A673 (cell line): ENCODE results near the gene NDOR1. TPM values are rescaled to one million over a fixed set of nuclear protein-coding genes. Genes with fewer than 3 reads are reported as not detected.

ENCODE experiments used
- BruUV-seq: library from RNA; stranded (reverse); fragments of 400-500 nt; replicated peaks from 2 replicates; lab custom pipeline; 2021; lab: Mats Ljungman, UMichigan
- CTCF ChIA-PET: fragments of 300-600 bp; sonication (Branson Sonifier 250); formaldehyde crosslinking; loops from one replicate; lab custom pipeline; 2022; ENCODE audit warnings: antibody characterized with exemption; lab: Charles Lee
- POLR2A ChIA-PET: fragments of 300-600 bp; sonication (Branson Sonifier 250); formaldehyde crosslinking; loops from one replicate; lab custom pipeline; 2022; ENCODE audit warnings: antibody characterized with exemption; ENCODE audit not compliant: low non-redundant PET; lab: Charles Lee
- DNase-seq: peaks from one replicate; pipeline ENCODE4 v3.0.0-alpha.2; 2015; ENCODE audit warnings: low spot score
- H3K27ac ChIP-seq: fragments of 200-600 bp; sonication (generic); 2 replicates; pipeline ENCODE4 v1.5.1; 2016; ENCODE audit warnings: mixed run types, low read depth, mild to moderate bottlenecking, mixed read lengths, antibody characterized with exemption, low read length; ENCODE audit not compliant: poor library complexity, severe bottlenecking
- H3K27me3 ChIP-seq: fragments of 200-600 bp; sonication (generic); replicated peaks from 2 replicates; pipeline ENCODE4 v1.6.1; 2017; ENCODE audit warnings: mixed run types, low read depth, mild to moderate bottlenecking, mixed read lengths, antibody characterized with exemption, low read length; ENCODE audit not compliant: insufficient read depth, poor library complexity
- H3K36me3 ChIP-seq: fragments of 200-600 bp; sonication (generic); 2 replicates; pipeline ENCODE4 v1.6.1; 2016; ENCODE audit warnings: mixed run types, mild to moderate bottlenecking, mixed read lengths, antibody characterized with exemption, low read length; ENCODE audit not compliant: insufficient read depth, poor library complexity, severe bottlenecking
- H3K4me1 ChIP-seq: fragments of 200-600 bp; sonication (generic); 2 replicates; pipeline ENCODE4 v1.6.1; 2017; ENCODE audit warnings: mixed run types, mild to moderate bottlenecking, mixed read lengths, antibody characterized with exemption, low read length; ENCODE audit not compliant: insufficient read depth, poor library complexity, severe bottlenecking
- H3K4me3 ChIP-seq: fragments of 200-600 bp; sonication (generic); 2 replicates; pipeline ENCODE4 v1.5.1; 2016; ENCODE audit warnings: low read depth, mixed run types, mild to moderate bottlenecking, mixed read lengths, low read length; ENCODE audit not compliant: poor library complexity, severe bottlenecking
- H3K9me3 ChIP-seq: fragments of 200-600 bp; sonication (generic); 2 replicates; pipeline ENCODE4 v1.6.1; 2016; ENCODE audit warnings: mixed run types, low read depth, mild to moderate bottlenecking, mixed read lengths, antibody characterized with exemption, low read length; ENCODE audit not compliant: poor library complexity, severe bottlenecking
- EZH2 ChIP-seq: fragments of 200-600 bp; sonication (generic); IDR thresholded peaks from 2 replicates; pipeline ENCODE4 v1.6.1; 2017; ENCODE audit warnings: borderline replicate concordance, low read depth, mild to moderate bottlenecking, mixed read lengths, antibody characterized with exemption, low read length; ENCODE audit not compliant: poor library complexity, severe bottlenecking
- intact Hi-C: fragments of 100-400 bp; cut with micrococcal nuclease; formaldehyde crosslinking; loops from one replicate; pipeline ENCODE4 v1.10.0; 2022; ENCODE audit not compliant: unreplicated experiment
- total RNA-seq: library from RNA; stranded (reverse); gene quantifications from 2 replicates; pipeline ENCODE4 v1.2.3, GENCODE V29; 2021
- TF ChIP-seq, protein P1 (sequence below): fragments of 300-800, 200-600 bp; sonication (generic); conservative IDR thresholded peaks from 2 replicates; pipeline ENCODE4 v1.5.1; 2017; ENCODE audit warnings: low read depth, mild to moderate bottlenecking, antibody characterized with exemption, low read length, moderate library complexity, mixed read lengths

NDOR1 gene
- total RNA-seq, 1 experiment from 2014 or later, result 40.2 TPM

DNA sequence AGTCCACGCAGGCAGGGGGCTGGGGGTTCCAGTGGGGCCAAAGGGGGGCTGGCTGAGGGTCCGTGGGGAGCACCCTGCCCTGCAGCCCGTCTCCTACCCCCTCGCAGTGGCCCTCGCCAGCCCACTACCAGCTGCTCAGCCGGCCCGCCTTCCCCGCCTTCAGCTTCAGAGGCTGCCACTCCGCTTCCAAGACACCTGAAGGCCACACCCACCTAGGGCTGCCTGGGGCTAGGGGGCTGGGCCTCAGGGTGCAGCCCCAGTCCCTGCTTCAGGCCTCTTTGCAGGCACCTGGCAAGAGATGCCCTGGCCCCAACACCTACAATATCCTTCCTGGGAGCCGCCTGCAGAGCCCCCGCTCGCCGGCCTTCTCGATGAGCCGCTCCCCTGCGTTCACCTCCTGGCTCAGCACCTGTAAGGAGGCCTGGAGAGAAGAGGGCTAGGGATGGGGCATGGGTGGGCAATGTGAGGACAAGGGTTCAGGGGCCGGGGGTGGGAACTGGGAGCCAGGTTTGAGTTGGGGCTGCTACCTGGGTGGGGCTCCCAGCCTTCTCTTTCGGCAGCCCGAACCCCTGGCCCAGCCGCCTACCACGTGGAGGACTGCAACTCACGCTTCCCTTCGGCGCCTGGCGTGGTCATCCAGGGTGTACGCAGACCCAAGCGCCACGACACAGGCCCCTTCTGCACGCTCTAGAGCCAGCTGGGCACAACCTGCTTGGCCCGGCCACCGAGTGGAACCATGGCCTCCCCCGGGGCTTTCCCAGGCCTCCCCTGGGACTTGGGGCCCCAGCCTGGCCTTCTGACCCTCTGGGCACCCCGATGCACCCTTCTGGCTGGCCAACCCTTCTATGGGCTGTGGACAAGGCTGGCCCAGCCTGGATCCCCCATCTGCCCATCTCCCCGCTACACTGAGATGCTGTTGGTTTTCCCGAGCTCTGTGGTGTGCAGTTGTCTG is 47.3 kb downstream of the NDOR1 start:
- POLR2A ChIA-PET, result no interaction called here

DNA sequence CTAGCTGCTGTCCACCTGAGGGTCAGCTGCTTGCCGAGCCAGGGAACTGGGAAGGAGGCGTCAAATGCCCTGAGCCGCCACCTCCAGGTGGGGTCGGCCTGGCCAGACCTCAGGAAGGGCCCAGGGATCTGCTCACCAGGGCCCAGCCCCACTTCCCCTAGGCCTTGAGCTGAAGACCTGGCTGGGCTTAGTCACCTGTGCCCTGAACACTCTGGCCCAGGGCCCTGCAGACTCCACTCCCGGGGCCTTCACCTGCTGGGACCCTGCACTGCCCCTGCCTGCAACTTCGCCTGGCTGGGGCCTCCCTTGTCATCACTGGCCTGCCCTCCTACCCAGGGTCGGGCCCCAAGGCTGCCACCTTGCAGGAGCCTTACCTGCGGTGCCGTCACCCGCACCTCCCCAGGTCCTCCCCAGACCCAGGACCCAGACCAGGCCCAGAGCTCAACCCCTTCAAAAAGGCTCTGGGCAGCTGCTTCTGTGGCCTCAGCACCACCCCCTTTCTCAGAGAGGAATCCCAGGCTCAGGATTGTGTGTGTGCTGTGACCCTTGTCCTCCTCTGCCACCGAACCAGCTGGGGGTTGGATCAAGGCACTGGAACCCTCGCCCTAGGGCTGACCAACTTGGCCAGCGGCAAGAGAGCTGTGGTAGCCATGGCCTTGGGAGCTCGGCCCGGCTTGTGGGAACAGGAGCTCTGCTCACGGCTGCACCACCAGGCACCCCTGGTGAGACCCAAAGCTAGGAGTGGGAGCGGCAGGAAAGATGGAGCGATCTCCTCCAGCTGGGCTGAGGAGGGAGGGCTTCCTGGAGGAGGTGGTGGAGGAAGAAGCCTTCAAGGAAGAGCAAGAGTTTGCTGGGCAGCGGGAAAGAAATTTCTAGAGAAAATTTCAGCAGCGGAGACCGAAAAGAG is 48.5 kb downstream of the NDOR1 start:
- H3K27ac ChIP-seq, result peak overlapping the region; percentile 88
- POLR2A ChIA-PET, result interaction anchor here (1.1 kb wide), 1 partner anchor 13 kb away, joined by 3 read pairs; the partner anchor contains the start of gene TUBB4B
- H3K36me3 ChIP-seq, result peaks cover 14% of the 10 kb centered on the region
- H3K4me1 ChIP-seq, result peaks cover 15% of the 10 kb centered on the region
- intact Hi-C loops, result no loop called here
- TF ChIP-seq EZH2, result no peak
- TF ChIP-seq, protein P1, sequence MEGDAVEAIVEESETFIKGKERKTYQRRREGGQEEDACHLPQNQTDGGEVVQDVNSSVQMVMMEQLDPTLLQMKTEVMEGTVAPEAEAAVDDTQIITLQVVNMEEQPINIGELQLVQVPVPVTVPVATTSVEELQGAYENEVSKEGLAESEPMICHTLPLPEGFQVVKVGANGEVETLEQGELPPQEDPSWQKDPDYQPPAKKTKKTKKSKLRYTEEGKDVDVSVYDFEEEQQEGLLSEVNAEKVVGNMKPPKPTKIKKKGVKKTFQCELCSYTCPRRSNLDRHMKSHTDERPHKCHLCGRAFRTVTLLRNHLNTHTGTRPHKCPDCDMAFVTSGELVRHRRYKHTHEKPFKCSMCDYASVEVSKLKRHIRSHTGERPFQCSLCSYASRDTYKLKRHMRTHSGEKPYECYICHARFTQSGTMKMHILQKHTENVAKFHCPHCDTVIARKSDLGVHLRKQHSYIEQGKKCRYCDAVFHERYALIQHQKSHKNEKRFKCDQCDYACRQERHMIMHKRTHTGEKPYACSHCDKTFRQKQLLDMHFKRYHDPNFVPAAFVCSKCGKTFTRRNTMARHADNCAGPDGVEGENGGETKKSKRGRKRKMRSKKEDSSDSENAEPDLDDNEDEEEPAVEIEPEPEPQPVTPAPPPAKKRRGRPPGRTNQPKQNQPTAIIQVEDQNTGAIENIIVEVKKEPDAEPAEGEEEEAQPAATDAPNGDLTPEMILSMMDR, result no peak
- DNase-seq, result peak; percentile 60
- no peaks in the 10 kb centered on the region for H3K27me3 ChIP-seq
- no peaks in the 10 kb centered on the region for H3K9me3 ChIP-seq
- peak overlapping the region; percentile 88 for H3K4me3 ChIP-seq
- CTCF ChIA-PET, result interaction anchor here (0.6 to 2.3 kb wide), 2 partner anchors 17 to 169 kb away, joined by 3 to 11 read pairs; partner anchors contain the start of genes EXD3 and NOXA1
- no TSS peak for BruUV-seq

More for the DNA sequence above, 47.3 kb downstream of the NDOR1 start:
- Histone ChIP-seq H3K4me3 (no peak overlapping the region), H3K27ac (no peak overlapping the region), H3K9me3 (no peaks in the 10 kb centered on the region), H3K4me1 (peaks cover 15% of the 10 kb centered on the region), H3K27me3 (no peaks in the 10 kb centered on the region), H3K36me3 (peaks cover 9% of the 10 kb centered on the region)
- BruUV-seq, result no TSS peak
- CTCF ChIA-PET, result interaction anchor here (2.3 kb wide), 1 partner anchor 16 kb away, joined by 11 read pairs; no protein-coding TSS in a partner anchor
- TF ChIP-seq, protein P1, result no peak
- no peak for TF ChIP-seq EZH2
- DNase-seq, result no peak
- intact Hi-C loops, result no loop called here
